Liver (tissue), 9 donors: Measurements from ENCODE around the gene TLE1. TPM values are rescaled to one million over a fixed set of nuclear protein-coding genes. Genes with fewer than 3 reads are reported as not detected.
"Not testable (repeated sequence)": the region's sequence is repeated elsewhere in the genome, so short reads cannot be mapped to it uniquely, and the experiment has no call there.

Source experiments
- DNase-seq: peaks from one replicate; pipeline ENCODE4 v3.0.0-alpha.2; 2017; ENCODE audit warnings: low spot score
- H3K27ac ChIP-seq, 2 donors: one replicate each; pipeline ENCODE4 v1.7.0; 2013; ENCODE audit warnings: inconsistent platforms in 2 of 2, low read length in 2 of 2, control low read depth in 1 of 2, low read depth in 1 of 2, mild to moderate bottlenecking in 1 of 2
- H3K27me3 ChIP-seq, 4 donors: one replicate each; pipeline versions ENCODE4 v1.6.1 to v1.7.0; 2013; ENCODE audit warnings: low read length in 3 of 4, inconsistent platforms in 1 of 4, mild to moderate bottlenecking in 1 of 4, moderate library complexity in 1 of 4; ENCODE audit not compliant: control insufficient read depth in 4 of 4, insufficient read depth in 4 of 4
- H3K36me3 ChIP-seq, 4 donors: one replicate each; pipeline versions ENCODE4 v1.6.1 to v1.7.0; 2013; ENCODE audit warnings: low read length in 3 of 4, mild to moderate bottlenecking in 3 of 4, low read depth in 1 of 4, moderate library complexity in 1 of 4; ENCODE audit not compliant: control insufficient read depth in 4 of 4, insufficient read depth in 3 of 4
- H3K4me1 ChIP-seq, 4 donors: one replicate each; pipeline versions ENCODE4 v1.6.1 to v1.7.0; 2013; ENCODE audit warnings: low read length in 3 of 4, mild to moderate bottlenecking in 3 of 4, moderate library complexity in 1 of 4; ENCODE audit not compliant: control insufficient read depth in 4 of 4, insufficient read depth in 4 of 4
- H3K4me3 ChIP-seq, 3 donors: one replicate each; pipeline versions ENCODE4 v1.6.1 to v1.7.0; 2013; ENCODE audit warnings: low read length in 3 of 3, control low read depth in 1 of 3, low read depth in 1 of 3, mild to moderate bottlenecking in 1 of 3
- H3K9ac ChIP-seq, 2 donors: one replicate each; pipeline ENCODE4 v1.7.0; 2013; ENCODE audit warnings: low read length in 2 of 2, mild to moderate bottlenecking in 2 of 2, moderate library complexity in 2 of 2, control low read depth in 1 of 2, low read depth in 1 of 2
- H3K9me3 ChIP-seq, 4 donors: one replicate each; pipeline versions ENCODE4 v1.6.1 to v1.7.0; 2013; ENCODE audit warnings: low read length in 3 of 4; ENCODE audit not compliant: control insufficient read depth in 4 of 4
- CTCF ChIP-seq: fragments of 150-350 bp; IDR thresholded peaks from 2 replicates; pipeline ENCODE4 v1.5.1; 2017; ENCODE audit warnings: improper control_type of control experiment, low read depth, low read length; ENCODE audit not compliant: missing input control
- EGR1 ChIP-seq, 2 donors: IDR thresholded peaks; 2 replicates each; pipeline ENCODE4 v1.6.1; 2016 to 2018; ENCODE audit warnings: antibody characterized with exemption in 2 of 2, low read depth in 2 of 2
- FOXA1 ChIP-seq: IDR thresholded peaks from 2 replicates; pipeline ENCODE4 v1.6.1; 2016; ENCODE audit warnings: antibody characterized with exemption
- FOXA2 ChIP-seq: IDR thresholded peaks from 2 replicates; pipeline ENCODE4 v1.6.1; 2016; ENCODE audit warnings: antibody characterized with exemption
- GABPA ChIP-seq, 2 donors: IDR thresholded peaks in 1 of 2; conservative IDR thresholded peaks in 1 of 2; 2 replicates each; pipeline ENCODE4 v1.6.1; 2016; ENCODE audit warnings: antibody characterized with exemption in 2 of 2, mild to moderate bottlenecking in 1 of 2, moderate library complexity in 1 of 2
- HNF4A ChIP-seq, 2 donors: conservative IDR thresholded peaks; 2 replicates each; pipeline ENCODE4 v1.6.1; 2016; ENCODE audit warnings: antibody characterized with exemption in 2 of 2, mild to moderate bottlenecking in 2 of 2
- HNF4G ChIP-seq: IDR thresholded peaks from 2 replicates; pipeline ENCODE4 v1.6.1; 2016; ENCODE audit warnings: antibody characterized with exemption
- JUND ChIP-seq, 2 donors: IDR thresholded peaks; 2 replicates each; pipeline ENCODE4 v1.6.1; 2016; ENCODE audit warnings: antibody characterized with exemption in 2 of 2
- NR2F2 ChIP-seq: IDR thresholded peaks from 2 replicates; pipeline ENCODE4 v1.6.1; 2016; ENCODE audit warnings: antibody characterized with exemption
- RAD21 ChIP-seq, 2 donors: IDR thresholded peaks; 2 replicates each; pipeline ENCODE4 v1.6.1; 2016; ENCODE audit warnings: antibody characterized with exemption in 2 of 2, mild to moderate bottlenecking in 2 of 2
- RXRA ChIP-seq, 2 donors: IDR thresholded peaks; 2 replicates each; pipeline ENCODE4 v1.6.1; 2017 to 2018; ENCODE audit warnings: antibody characterized with exemption in 2 of 2, mild to moderate bottlenecking in 1 of 2
- SP1 ChIP-seq: IDR thresholded peaks from 2 replicates; pipeline ENCODE4 v1.6.1; 2018; ENCODE audit warnings: antibody characterized with exemption, mild to moderate bottlenecking
- TAF1 ChIP-seq: conservative IDR thresholded peaks from 2 replicates; pipeline ENCODE4 v1.6.1; 2016; ENCODE audit warnings: antibody characterized with exemption, mild to moderate bottlenecking
- YY1 ChIP-seq: IDR thresholded peaks from 2 replicates; pipeline ENCODE4 v1.6.1; 2016; ENCODE audit warnings: antibody characterized with exemption, mild to moderate bottlenecking
- WGBS: extraction: QIAGEN DNeasy Blood & Tissue Kit; methylation state at CpG from one replicate; pipeline ENCODE4 v1.1.7; 2013; 5-methylcytosine and 5-hydroxymethylcytosine counted together
- polyA plus RNA-seq, 2 donors: library from polyadenylated mRNA; stranded (reverse) in 1 of 2; unstranded in 1 of 2; fragments of 200-250 nt in 1 of 2; fragments of >200 nt in 1 of 2; fragmentation: Nextera tagmentation in 1 of 2; extraction: Ambion mirVana in 1 of 2; gene quantifications; one replicate each; pipeline versions ENCODE4 v1.2.1 to v1.2.3, GENCODE V29; 2013 to 2015
- total RNA-seq, 2 donors: library from RNA; depleted of rRNA; stranded (reverse); fragments of >200 nt; gene quantifications; one replicate each; pipeline ENCODE4 v1.2.3, GENCODE V29; 2014
- TF ChIP-seq, protein P1 (sequence below): IDR thresholded peaks from 2 replicates; pipeline ENCODE4 v1.6.1; 2016; ENCODE audit warnings: antibody characterized with exemption
- TF ChIP-seq, protein P2 (sequence below): IDR thresholded peaks from 2 replicates; pipeline ENCODE4 v1.6.1; 2016; ENCODE audit warnings: antibody characterized with exemption
- TF ChIP-seq, protein P3 (sequence below): IDR thresholded peaks from 2 replicates; pipeline ENCODE4 v1.6.1; 2016; ENCODE audit warnings: antibody characterized with exemption
- donor health status: healthy.
- donor health status: healthy.
- donor health status: healthy.
- donor health status: healthy.
- donor health status: healthy.

The TLE1 gene
- total and polyA plus RNA-seq, 4 donors = 25.2 to 45.4 (median 25.7) TPM

DNA sequence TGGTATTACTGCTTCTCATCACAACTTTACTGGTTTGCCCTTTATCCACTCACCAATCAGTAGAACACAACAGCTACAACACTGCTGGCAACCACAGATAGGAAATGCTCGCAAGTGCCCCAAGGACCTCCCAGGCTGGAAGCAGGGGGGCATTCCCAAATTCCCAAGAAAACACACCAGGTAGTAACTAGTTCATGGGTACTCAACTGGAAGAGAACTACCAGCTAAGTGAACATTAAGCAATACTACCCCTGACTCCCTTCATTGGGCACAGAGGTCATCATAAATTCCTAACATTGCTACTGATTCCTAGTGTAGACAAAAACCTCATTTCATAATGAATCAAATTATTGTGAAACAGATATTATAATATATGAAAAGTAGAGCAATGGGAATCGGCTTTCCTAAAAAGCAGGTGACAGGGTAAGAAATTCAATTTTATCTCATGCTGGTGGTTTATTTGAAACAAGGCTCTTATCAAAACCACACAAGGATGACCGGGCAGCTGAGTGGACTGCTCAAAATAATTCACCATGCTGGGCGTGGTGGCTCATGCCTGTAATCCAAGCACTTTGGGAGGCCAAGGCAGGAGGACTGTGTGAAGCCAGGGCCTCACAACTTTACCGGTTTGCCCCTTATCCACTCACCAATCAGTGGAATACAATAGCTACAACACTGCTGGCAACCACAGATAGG is 81.6 kb downstream of the TLE1 start:
- Histone ChIP-seq H3K27me3 (no peaks in the 10 kb centered on the region), H3K9me3 (no peaks in the 10 kb centered on the region), H3K9ac (no peak overlapping the region), H3K27ac (no peak overlapping the region), H3K4me3 (no peak overlapping the region), H3K36me3 (peaks cover 17 to 65% (median 45%) of the 10 kb centered on the region in 4 donors), H3K4me1 (no peaks in the 10 kb centered on the region)
- 87% methylated on average over 5 of the region's 5 CpGs for WGBS
- DNase-seq = no peak
- TF ChIP-seq NR2F2 = no peak
- TF ChIP-seq, protein P1, sequence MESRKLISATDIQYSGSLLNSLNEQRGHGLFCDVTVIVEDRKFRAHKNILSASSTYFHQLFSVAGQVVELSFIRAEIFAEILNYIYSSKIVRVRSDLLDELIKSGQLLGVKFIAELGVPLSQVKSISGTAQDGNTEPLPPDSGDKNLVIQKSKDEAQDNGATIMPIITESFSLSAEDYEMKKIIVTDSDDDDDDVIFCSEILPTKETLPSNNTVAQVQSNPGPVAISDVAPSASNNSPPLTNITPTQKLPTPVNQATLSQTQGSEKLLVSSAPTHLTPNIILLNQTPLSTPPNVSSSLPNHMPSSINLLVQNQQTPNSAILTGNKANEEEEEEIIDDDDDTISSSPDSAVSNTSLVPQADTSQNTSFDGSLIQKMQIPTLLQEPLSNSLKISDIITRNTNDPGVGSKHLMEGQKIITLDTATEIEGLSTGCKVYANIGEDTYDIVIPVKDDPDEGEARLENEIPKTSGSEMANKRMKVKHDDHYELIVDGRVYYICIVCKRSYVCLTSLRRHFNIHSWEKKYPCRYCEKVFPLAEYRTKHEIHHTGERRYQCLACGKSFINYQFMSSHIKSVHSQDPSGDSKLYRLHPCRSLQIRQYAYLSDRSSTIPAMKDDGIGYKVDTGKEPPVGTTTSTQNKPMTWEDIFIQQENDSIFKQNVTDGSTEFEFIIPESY = no peak
- TF ChIP-seq EGR1 (IDR thresholded peaks at IDR 0.05; ENCODE audit: low read depth in 2 of 2) = no peak
- TF ChIP-seq RAD21 (IDR thresholded peaks at IDR 0.05) = no peak
- TF ChIP-seq, protein P2, sequence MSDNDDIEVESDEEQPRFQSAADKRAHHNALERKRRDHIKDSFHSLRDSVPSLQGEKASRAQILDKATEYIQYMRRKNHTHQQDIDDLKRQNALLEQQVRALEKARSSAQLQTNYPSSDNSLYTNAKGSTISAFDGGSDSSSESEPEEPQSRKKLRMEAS = no peak
- TF ChIP-seq FOXA2 = no peak

GRCh38 chr9:81606261-81606660 is 83.1 kb downstream of the TLE1 start:
- H3K9ac ChIP-seq, H3K4me3 ChIP-seq, DNase-seq, H3K27me3 ChIP-seq, H3K27ac ChIP-seq, H3K9me3 ChIP-seq, H3K4me1 ChIP-seq: not testable (repeated sequence)
- H3K36me3 ChIP-seq = peaks cover 10 to 65% (median 44%) of the 10 kb centered on the region in 4 donors

DNA sequence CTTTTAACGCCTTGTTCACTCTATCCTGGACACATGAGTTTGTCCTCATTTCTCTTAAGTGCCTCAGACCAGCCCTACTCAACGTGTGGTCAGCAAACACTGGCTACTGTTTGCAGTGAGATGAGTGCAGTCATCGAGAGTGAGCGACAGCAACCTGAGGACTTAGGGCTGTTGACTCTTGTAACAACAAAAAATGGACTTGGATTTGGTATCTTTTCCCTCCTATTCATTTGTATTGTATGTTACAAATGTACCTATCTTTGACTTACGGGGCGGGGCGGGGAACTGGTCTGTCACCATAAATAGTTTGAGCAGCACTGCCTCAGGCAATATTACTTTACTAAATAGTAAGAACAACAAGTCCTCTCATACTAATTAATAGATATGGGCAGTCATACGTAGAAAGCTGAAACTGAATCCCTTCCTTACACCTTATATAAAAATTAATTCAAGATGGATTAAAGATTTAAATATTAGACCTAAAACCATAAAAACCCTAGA is 84.1 kb downstream of the TLE1 start:
- H3K27me3 ChIP-seq = no peaks in the 10 kb centered on the region
- H3K9ac ChIP-seq = no peak overlapping the region
- H3K36me3 ChIP-seq = peaks cover 9 to 58% (median 40%) of the 10 kb centered on the region in 4 donors
- DNase-seq = no peak
- no peak overlapping the region for H3K27ac ChIP-seq
- H3K9me3 ChIP-seq = no peaks in the 10 kb centered on the region
- no peak overlapping the region for H3K4me3 ChIP-seq
- WGBS = 93% methylated on average over 8 of the region's 8 CpGs
- no peaks in the 10 kb centered on the region for H3K4me1 ChIP-seq
- TF ChIP-seq NR2F2 (no peak), CTCF (no peak), TAF1 (no peak), SP1 (no peak), YY1 (no peak), EGR1 (IDR thresholded peaks at IDR 0.05; ENCODE audit: low read depth in 2 of 2) (no peak), FOXA2 (no peak), RAD21 (IDR thresholded peaks at IDR 0.05) (no peak), HNF4G (no peak), RXRA (IDR thresholded peaks at IDR 0.05) (no peak), HNF4A (conservative IDR thresholded peaks at IDR 0.05) (no peak), FOXA1 (no peak), JUND (IDR thresholded peaks at IDR 0.05) (no peak), GABPA (IDR thresholded peaks at IDR 0.05 in 1 of 2, conservative IDR thresholded peaks at IDR 0.05 in 1 of 2) (no peak)
- TF ChIP-seq, protein P1 = no peak
- TF ChIP-seq, protein P3, sequence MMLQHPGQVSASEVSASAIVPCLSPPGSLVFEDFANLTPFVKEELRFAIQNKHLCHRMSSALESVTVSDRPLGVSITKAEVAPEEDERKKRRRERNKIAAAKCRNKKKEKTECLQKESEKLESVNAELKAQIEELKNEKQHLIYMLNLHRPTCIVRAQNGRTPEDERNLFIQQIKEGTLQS = no peak
- TF ChIP-seq, protein P2 = no peak
